ENCODE measurements around the gene USF1.
A peak's percentile ranks its signal among the peaks of the same experiment; 100 is the strongest.
"Not testable (repeated sequence)": the region's sequence is repeated elsewhere in the genome, so short reads cannot be mapped to it uniquely, and the experiment has no call there.

Gene USF1

GRCh38 chr1:161026954-161027353 lies 18.8 kb downstream of the USF1 start:
- H3K4me3 ChIP-seq, H3K27ac ChIP-seq: not testable (repeated sequence)

- H3K27ac ChIP-seq = peak overlapping the region in 2 of 21 experiments; percentile 28 to 81
Measured at GRCh38 chr1:161022432-161022831, 23.3 kb downstream of the USF1 start.

GRCh38 chr1:161021970-161022353 lies 23.8 kb downstream of the USF1 start:
- Histone ChIP-seq H3K27ac (peak overlapping the region in 14 of 21 experiments; percentile 28 to 94 (median 85)), H3K4me3 (peak overlapping the region in 3 of 7 experiments; percentile 46 to 81 (median 69))

More at GRCh38 chr1:161022432-161022831, 23.3 kb downstream of the USF1 start:
- not testable (repeated sequence) for H3K4me3 ChIP-seq

GRCh38 chr1:161021165-161021969 lies 24.4 kb downstream of the USF1 start:
- peak overlapping the region; percentile 46 to 81 (median 69) for H3K4me3 ChIP-seq
- peak overlapping the region; percentile 10 to 94 (median 85) for H3K27ac ChIP-seq

DNA sequence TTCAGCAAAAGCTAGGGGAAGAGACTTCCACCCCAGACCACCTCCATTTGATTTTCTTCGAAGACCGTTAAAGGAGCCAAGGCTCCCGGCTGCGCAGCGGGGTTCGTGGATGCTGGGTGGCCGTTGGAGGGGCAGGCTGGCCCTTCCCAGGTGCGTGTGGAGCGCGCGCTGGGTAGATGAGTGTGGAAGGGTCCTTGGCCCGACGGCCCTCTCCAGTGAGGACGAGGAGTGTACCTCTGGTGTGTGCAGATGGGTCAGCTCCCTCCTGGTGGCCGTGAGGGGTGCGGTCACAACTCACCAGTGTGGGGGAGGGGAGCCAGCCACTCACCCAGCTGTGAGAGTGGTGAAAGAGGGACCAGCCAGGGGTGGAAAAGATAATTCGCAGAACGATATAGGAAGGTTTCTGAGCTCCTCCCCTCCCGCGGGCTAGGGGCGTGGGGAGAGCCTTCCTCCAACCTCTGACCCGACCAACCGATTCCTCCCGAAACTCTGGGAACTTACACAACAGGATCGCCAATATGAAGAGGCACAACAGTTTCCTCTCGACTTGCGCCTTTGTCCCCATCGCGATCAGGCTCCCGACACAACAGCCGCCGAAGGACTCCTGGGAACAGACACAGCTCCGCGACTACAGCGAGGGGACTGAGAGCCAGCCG lies 25.1 kb downstream of the USF1 start, which contains the start of gene F11R:
Gene F11R, minus strand, starts transcription at position 644 of the 656 bp plus-strand sequence. Its CDS starts 79 bp downstream, at position 565.
- peak within 1 kb of the TSS; percentile 46 to 81 (median 69) for H3K4me3 ChIP-seq
- peak within 1 kb of the TSS; percentile 60 to 94 (median 85) for H3K27ac ChIP-seq

DNA sequence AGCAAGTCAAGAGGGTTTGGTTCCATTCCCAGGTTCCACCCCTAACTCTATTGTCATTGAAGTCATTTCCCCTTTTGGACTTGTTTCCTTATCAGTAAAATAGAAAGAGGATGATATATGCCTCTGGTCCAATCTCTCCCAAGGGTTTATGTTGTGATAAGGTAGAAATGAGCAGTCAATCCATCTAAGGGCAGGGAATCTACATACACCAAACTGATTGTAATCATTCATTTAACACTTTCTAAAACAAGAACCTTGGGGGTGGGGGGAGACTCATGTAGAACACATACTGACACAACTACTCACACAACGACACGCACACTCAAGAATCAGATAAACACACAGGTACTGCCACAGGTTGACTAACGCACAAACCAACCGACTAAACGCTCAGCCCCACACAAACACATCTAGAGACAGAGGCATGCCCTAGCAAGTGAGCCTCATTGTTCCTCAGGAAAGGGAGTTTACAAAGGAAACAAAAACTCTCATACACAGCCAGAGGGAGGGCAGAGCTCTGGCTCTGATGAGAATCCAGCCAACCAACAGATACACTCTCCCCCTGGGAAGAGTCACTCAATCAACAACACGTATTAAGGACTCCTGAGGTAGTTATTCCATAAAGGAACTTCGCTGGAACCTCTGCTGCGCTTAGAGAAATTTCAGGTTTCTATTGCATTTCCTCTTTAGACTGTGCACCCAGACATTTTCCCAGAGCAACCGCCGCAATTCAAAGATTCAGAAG lies 25.9 kb downstream of the USF1 start:
- peak overlapping the region; percentile 60 to 94 (median 85) for H3K27ac ChIP-seq
- peak overlapping the region; percentile 46 to 81 (median 69) for H3K4me3 ChIP-seq

- peak overlapping the region; percentile 46 to 81 (median 69) for H3K4me3 ChIP-seq
- H3K27ac ChIP-seq = peak overlapping the region in 15 of 21 experiments; percentile 29 to 94 (median 88)
Measured at GRCh38 chr1:161019111-161019660, 26.6 kb downstream of the USF1 start.

DNA sequence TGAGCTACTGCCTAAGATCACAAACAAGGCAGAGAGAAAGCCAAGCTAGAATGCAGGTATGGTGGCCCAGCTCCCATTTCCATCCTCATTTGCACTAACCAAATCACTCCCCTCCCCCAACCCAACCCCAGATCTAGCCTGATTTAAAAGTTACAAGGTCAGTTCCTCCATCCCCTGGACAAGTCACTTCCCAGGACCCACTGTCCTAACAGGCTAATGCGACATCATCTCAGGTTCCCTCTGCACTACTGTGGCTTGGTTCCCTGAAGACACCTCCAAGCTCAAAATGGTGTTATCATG lies 27.2 kb downstream of the USF1 start:
- Histone ChIP-seq H3K4me3 (peak overlapping the region in 4 of 7 experiments; percentile 1 to 80 (median 71)), H3K27ac (peak overlapping the region in 13 of 21 experiments; percentile 29 to 94 (median 88))

GRCh38 chr1:161017756-161018630 lies 27.8 kb downstream of the USF1 start:
- Histone ChIP-seq H3K4me3 (peak overlapping the region in 3 of 7 experiments; percentile 1 to 80 (median 69)), H3K27ac (peak overlapping the region in 15 of 21 experiments; percentile 6 to 94 (median 84))

GRCh38 chr1:161017181-161017580 lies 28.6 kb downstream of the USF1 start:
- H3K4me3 ChIP-seq = not testable (repeated sequence)
- peak overlapping the region in 12 of 21 experiments; percentile 6 to 92 (median 84) for H3K27ac ChIP-seq

DNA sequence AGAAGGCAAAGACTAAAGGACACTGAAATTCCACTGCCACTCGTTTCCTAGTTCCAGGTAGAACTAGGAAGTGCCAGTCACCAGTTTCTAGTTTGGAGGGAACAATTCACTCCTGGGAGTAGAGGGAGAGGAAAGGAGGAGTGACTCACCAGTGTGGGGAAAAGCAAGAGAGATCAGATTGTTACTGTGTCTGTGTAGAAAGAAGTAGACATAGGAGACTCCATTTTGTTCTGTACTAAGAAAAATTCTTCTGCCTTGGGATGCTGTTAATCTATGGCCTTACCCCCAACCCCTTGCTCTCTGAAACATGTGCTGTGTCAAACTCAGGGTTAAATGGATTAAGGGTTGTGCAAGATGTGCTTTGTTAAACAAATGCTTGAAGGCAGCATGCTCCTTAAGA lies 29.1 kb downstream of the USF1 start:
- H3K4me3 ChIP-seq = not testable (repeated sequence)
- peak overlapping the region in 13 of 21 experiments; percentile 6 to 66 (median 37) for H3K27ac ChIP-seq

- Histone ChIP-seq H3K27ac (peak overlapping the region in 20 of 21 experiments; percentile 40 to 93 (median 84)), H3K4me3 (peak overlapping the region in 2 of 7 experiments; percentile 1 to 22)
Measured at GRCh38 chr1:161013488-161014230, 32.1 kb downstream of the USF1 start.

DNA sequence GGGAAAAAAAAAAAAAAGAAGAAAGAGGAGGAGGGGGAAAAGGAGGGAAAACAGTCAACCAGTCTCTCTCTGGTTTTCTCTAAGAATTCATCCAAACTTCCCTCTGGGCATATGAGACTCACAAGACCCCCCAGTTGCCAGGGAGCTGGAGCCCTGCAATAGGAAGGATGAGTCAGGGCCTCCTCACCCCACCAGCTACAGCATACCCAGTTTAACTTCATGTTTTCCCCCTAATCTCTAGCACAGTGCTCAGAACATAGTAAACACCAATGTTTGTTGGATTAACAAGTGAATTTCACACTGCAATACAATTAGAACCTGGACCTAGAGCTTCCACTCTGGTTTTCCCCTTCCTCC lies 32.7 kb downstream of the USF1 start:
- peak overlapping the region in 2 of 7 experiments; percentile 1 to 22 for H3K4me3 ChIP-seq

DNA sequence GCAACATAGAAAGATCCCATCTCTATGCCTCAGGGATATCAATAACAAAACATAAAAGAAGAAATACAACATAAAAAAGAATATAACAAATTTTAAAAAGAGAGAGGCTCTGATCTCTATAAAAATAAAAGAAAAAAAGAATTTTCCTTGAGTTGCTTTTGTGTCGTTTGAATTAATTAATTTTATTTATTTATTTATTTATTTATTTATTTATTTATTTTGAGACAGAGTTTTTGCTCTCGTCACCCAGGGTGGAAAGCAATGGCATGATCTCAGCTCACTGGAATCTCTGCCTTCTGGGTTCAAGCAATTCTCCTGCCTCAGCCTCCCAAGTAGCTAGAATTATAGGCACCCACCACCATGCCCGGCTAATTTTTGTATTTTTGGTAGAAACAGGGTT lies 33.4 kb downstream of the USF1 start:
- Histone ChIP-seq H3K4me3 (no peak overlapping the region), H3K27ac (peak overlapping the region in 20 of 21 experiments; percentile 34 to 93 (median 84))

More for the DNA sequence above, 32.7 kb downstream of the USF1 start:
- peak overlapping the region in 20 of 21 experiments; percentile 40 to 93 (median 84) for H3K27ac ChIP-seq

- Histone ChIP-seq H3K4me3 (no peak overlapping the region), H3K27ac (no peak overlapping the region)
Measured at GRCh38 chr1:161009602-161010211, 36.1 kb downstream of the USF1 start.

DNA sequence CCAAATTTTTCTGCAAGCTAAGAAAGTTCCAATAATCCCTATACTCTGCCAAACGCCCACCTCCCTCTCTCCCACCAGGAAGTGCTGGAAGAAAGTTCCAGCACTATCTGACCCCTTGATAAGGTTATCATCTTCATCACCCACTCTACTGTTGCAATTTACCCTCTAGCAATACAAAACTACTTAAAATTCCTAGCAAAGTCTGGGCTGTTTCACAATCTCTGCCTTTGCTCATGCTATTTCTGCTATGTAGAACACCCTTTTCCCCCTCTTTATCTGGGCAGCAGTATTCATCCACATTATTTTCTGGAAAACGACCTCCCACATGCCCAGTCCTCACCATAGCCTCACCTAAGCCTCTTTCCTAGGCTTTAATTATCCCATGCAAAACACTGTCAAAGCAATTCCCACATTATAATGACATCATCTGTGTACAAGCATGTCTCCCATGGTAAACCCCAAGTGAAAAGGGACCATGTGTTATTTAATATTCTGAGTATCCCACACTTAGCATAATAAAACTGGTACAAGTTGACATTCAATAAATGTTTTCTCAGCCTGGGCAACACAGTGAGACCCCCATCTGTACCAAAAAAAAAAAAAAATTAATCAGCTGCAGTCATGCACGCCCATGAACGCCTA lies 36.8 kb downstream of the USF1 start:
- H3K27ac ChIP-seq = no peak overlapping the region
- H3K4me3 ChIP-seq = no peak overlapping the region

- Histone ChIP-seq H3K4me3 (no peak overlapping the region), H3K27ac (no peak overlapping the region)
Measured at GRCh38 chr1:161007369-161007768, 38.4 kb downstream of the USF1 start.
